ENCODE measurements around the gene ATCAY.
"Not testable (repeated sequence)": the region's sequence is repeated elsewhere in the genome, so short reads cannot be mapped to it uniquely, and the experiment has no call there.

The ATCAY gene

GRCh38 chr19:3879656-3880055, 829 bp upstream of the ATCAY start:
- Mint-ChIP-seq H3K27me3 (peaks cover 29% of the 10 kb centered on the region), H3K4me3 (no peak overlapping the region), H3K4me1 (peaks cover 13% of the 10 kb centered on the region), H3K36me3 (no peaks in the 10 kb centered on the region), H3K9me3 (no peaks in the 10 kb centered on the region), H3K27ac (no peak overlapping the region)

- H3K27ac Mint-ChIP-seq: no peak overlapping the region
- peaks cover 13% of the 10 kb centered on the region for H3K4me1 Mint-ChIP-seq
- no peak overlapping the region for H3K4me3 Mint-ChIP-seq
- no peaks in the 10 kb centered on the region for H3K9me3 Mint-ChIP-seq
- no peaks in the 10 kb centered on the region for H3K36me3 Mint-ChIP-seq
- peaks cover 29% of the 10 kb centered on the region for H3K27me3 Mint-ChIP-seq
Observed at GRCh38 chr19:3881272-3882040, 971 bp downstream of the ATCAY start.

GRCh38 chr19:3882041-3882384, 1.5 kb downstream of the ATCAY start:
- Mint-ChIP-seq H3K4me1 (peaks cover 13% of the 10 kb centered on the region), H3K27me3 (peaks cover 29% of the 10 kb centered on the region), H3K27ac (no peak overlapping the region), H3K36me3 (no peaks in the 10 kb centered on the region), H3K9me3 (no peaks in the 10 kb centered on the region), H3K4me3 (peak overlapping the region; percentile 20)

GRCh38 chr19:3890591-3890990, 10.1 kb downstream of the ATCAY start:
- H3K4me3 Mint-ChIP-seq: no peak overlapping the region
- no peaks in the 10 kb centered on the region for H3K9me3 Mint-ChIP-seq
- no peaks in the 10 kb centered on the region for H3K4me1 Mint-ChIP-seq
- H3K27me3 Mint-ChIP-seq: no peaks in the 10 kb centered on the region
- no peaks in the 10 kb centered on the region for H3K36me3 Mint-ChIP-seq
- H3K27ac Mint-ChIP-seq: no peak overlapping the region

- Mint-ChIP-seq H3K27ac (no peak overlapping the region), H3K27me3 (no peaks in the 10 kb centered on the region), H3K36me3 (no peaks in the 10 kb centered on the region), H3K4me1 (peaks cover 5% of the 10 kb centered on the region), H3K9me3 (no peaks in the 10 kb centered on the region), H3K4me3 (no peak overlapping the region)
Observed at GRCh38 chr19:3893509-3894179, 13.2 kb downstream of the ATCAY start.

GRCh38 chr19:3894959-3895358, 14.5 kb downstream of the ATCAY start:
- H3K9me3 Mint-ChIP-seq, H3K4me1 Mint-ChIP-seq, H3K4me3 Mint-ChIP-seq, H3K36me3 Mint-ChIP-seq, H3K27me3 Mint-ChIP-seq: not testable (repeated sequence)
- H3K27ac Mint-ChIP-seq: peak overlapping the region; percentile 53

- Mint-ChIP-seq H3K4me1 (peaks cover 5% of the 10 kb centered on the region), H3K27ac (no peak overlapping the region), H3K4me3 (no peak overlapping the region), H3K36me3 (no peaks in the 10 kb centered on the region), H3K27me3 (no peaks in the 10 kb centered on the region), H3K9me3 (peaks cover 4% of the 10 kb centered on the region)
Observed at GRCh38 chr19:3895788-3896187, 15.3 kb downstream of the ATCAY start.

GRCh38 chr19:3897936-3898335, 17.5 kb downstream of the ATCAY start:
- no peak overlapping the region for H3K27ac Mint-ChIP-seq
- H3K4me3 Mint-ChIP-seq: no peak overlapping the region
- peaks cover 4% of the 10 kb centered on the region for H3K9me3 Mint-ChIP-seq
- H3K4me1 Mint-ChIP-seq: peaks cover 5% of the 10 kb centered on the region
- H3K27me3 Mint-ChIP-seq: no peaks in the 10 kb centered on the region
- H3K36me3 Mint-ChIP-seq: no peaks in the 10 kb centered on the region

GRCh38 chr19:3898426-3898825, 17.9 kb downstream of the ATCAY start:
- H3K4me3 Mint-ChIP-seq: no peak overlapping the region
- peaks cover 5% of the 10 kb centered on the region for H3K4me1 Mint-ChIP-seq
- H3K27ac Mint-ChIP-seq: no peak overlapping the region
- no peaks in the 10 kb centered on the region for H3K27me3 Mint-ChIP-seq
- H3K36me3 Mint-ChIP-seq: no peaks in the 10 kb centered on the region
- peaks cover 4% of the 10 kb centered on the region for H3K9me3 Mint-ChIP-seq

- Mint-ChIP-seq H3K4me1 (peaks cover 5% of the 10 kb centered on the region), H3K4me3 (no peak overlapping the region), H3K9me3 (peaks cover 4% of the 10 kb centered on the region), H3K36me3 (no peaks in the 10 kb centered on the region), H3K27me3 (no peaks in the 10 kb centered on the region), H3K27ac (no peak overlapping the region)
Observed at GRCh38 chr19:3899531-3900294, 19.2 kb downstream of the ATCAY start.

GRCh38 chr19:3902317-3902973, 22.0 kb downstream of the ATCAY start:
- no peaks in the 10 kb centered on the region for H3K36me3 Mint-ChIP-seq
- peaks cover 5% of the 10 kb centered on the region for H3K4me1 Mint-ChIP-seq
- no peaks in the 10 kb centered on the region for H3K27me3 Mint-ChIP-seq
- no peak overlapping the region for H3K4me3 Mint-ChIP-seq
- H3K27ac Mint-ChIP-seq: no peak overlapping the region
- peaks cover 4% of the 10 kb centered on the region for H3K9me3 Mint-ChIP-seq

GRCh38 chr19:3904233-3904632, 23.7 kb downstream of the ATCAY start:
- H3K27ac Mint-ChIP-seq: no peak overlapping the region

GRCh38 chr19:3907626-3908265, 27.3 kb downstream of the ATCAY start:
- Mint-ChIP-seq H3K4me3 (no peak overlapping the region), H3K27me3 (no peaks in the 10 kb centered on the region), H3K36me3 (no peaks in the 10 kb centered on the region), H3K9me3 (no peaks in the 10 kb centered on the region), H3K27ac (no peak overlapping the region), H3K4me1 (no peaks in the 10 kb centered on the region)

More at GRCh38 chr19:3904233-3904632, 23.7 kb downstream of the ATCAY start:
- no peaks in the 10 kb centered on the region for H3K4me1 Mint-ChIP-seq
- no peaks in the 10 kb centered on the region for H3K27me3 Mint-ChIP-seq
- no peak overlapping the region for H3K4me3 Mint-ChIP-seq
- H3K9me3 Mint-ChIP-seq: no peaks in the 10 kb centered on the region
- H3K36me3 Mint-ChIP-seq: no peaks in the 10 kb centered on the region

GRCh38 chr19:3908266-3909054, 28.0 kb downstream of the ATCAY start:
- no peaks in the 10 kb centered on the region for H3K27me3 Mint-ChIP-seq
- no peaks in the 10 kb centered on the region for H3K9me3 Mint-ChIP-seq
- no peaks in the 10 kb centered on the region for H3K36me3 Mint-ChIP-seq

GRCh38 chr19:3910105-3910504, 29.6 kb downstream of the ATCAY start:
- H3K36me3 Mint-ChIP-seq: no peaks in the 10 kb centered on the region
- no peaks in the 10 kb centered on the region for H3K27me3 Mint-ChIP-seq
- H3K27ac Mint-ChIP-seq: no peak overlapping the region
- no peaks in the 10 kb centered on the region for H3K4me1 Mint-ChIP-seq
- H3K9me3 Mint-ChIP-seq: no peaks in the 10 kb centered on the region
- H3K4me3 Mint-ChIP-seq: no peak overlapping the region

More at GRCh38 chr19:3908266-3909054, 28.0 kb downstream of the ATCAY start:
- Mint-ChIP-seq H3K4me1 (no peaks in the 10 kb centered on the region), H3K4me3 (no peak overlapping the region), H3K27ac (no peak overlapping the region)
